ENCODE results near the gene PIM3.

The PIM3 gene

GRCh38 chr22:49928555-49929210, 31.9 kb upstream of the PIM3 start:
- DNase-seq (ENCODE audit: low spot score): no peak

- peak; percentile 68 for DNase-seq (ENCODE audit: low spot score)
Measured at GRCh38 chr22:49929211-49929979, 31.2 kb upstream of the PIM3 start.

GRCh38 chr22:49929994-49930575, 30.5 kb upstream of the PIM3 start:
- no peak for DNase-seq (ENCODE audit: low spot score)

- peak; percentile 13 for DNase-seq (ENCODE audit: low spot score)
Measured at GRCh38 chr22:49930596-49931412, 29.8 kb upstream of the PIM3 start.

- no peak for DNase-seq (ENCODE audit: low spot score)
Measured at GRCh38 chr22:49933236-49934159, 27.1 kb upstream of the PIM3 start.

GRCh38 chr22:49934160-49934890, 26.2 kb upstream of the PIM3 start:
- no peak for DNase-seq (ENCODE audit: low spot score)

GRCh38 chr22:49934891-49935557, 25.5 kb upstream of the PIM3 start:
- DNase-seq (ENCODE audit: low spot score): peak; percentile 20

- no peak for DNase-seq (ENCODE audit: low spot score)
Measured at GRCh38 chr22:49935561-49935960, 25.0 kb upstream of the PIM3 start.

- peak; percentile 22 for DNase-seq (ENCODE audit: low spot score)
Measured at GRCh38 chr22:49936018-49936972, 24.3 kb upstream of the PIM3 start.

GRCh38 chr22:49936973-49937757, 23.4 kb upstream of the PIM3 start:
- no peak for DNase-seq (ENCODE audit: low spot score)

- DNase-seq (ENCODE audit: low spot score): no peak
Measured at GRCh38 chr22:49937758-49938564, 22.6 kb upstream of the PIM3 start.

GRCh38 chr22:49938565-49939136, 21.9 kb upstream of the PIM3 start:
- DNase-seq (ENCODE audit: low spot score): no peak

- DNase-seq (ENCODE audit: low spot score): no peak
Measured at GRCh38 chr22:49941507-49942316, 18.9 kb upstream of the PIM3 start.

GRCh38 chr22:49942565-49943404, 17.8 kb upstream of the PIM3 start:
- no peak for DNase-seq (ENCODE audit: low spot score)

GRCh38 chr22:49943405-49943765, 17.2 kb upstream of the PIM3 start:
- no peak for DNase-seq (ENCODE audit: low spot score)
